GM12875 (cell line): ENCODE data around the gene SRF.

Experiments
- H3K4me3 ChIP-seq: one replicate; pipeline ENCODE4 v1.5.1; 2011; ENCODE audit warnings: low read depth, low read length, control low read depth
- TF ChIP-seq, protein P1 (sequence below): IDR thresholded peaks from 2 replicates; pipeline ENCODE4 v1.5.1; 2011; ENCODE audit warnings: low read depth, mild to moderate bottlenecking, control low read depth, inconsistent platforms, low read length, moderate library complexity, borderline replicate concordance; ENCODE audit not compliant: insufficient read depth

The SRF gene

DNA sequence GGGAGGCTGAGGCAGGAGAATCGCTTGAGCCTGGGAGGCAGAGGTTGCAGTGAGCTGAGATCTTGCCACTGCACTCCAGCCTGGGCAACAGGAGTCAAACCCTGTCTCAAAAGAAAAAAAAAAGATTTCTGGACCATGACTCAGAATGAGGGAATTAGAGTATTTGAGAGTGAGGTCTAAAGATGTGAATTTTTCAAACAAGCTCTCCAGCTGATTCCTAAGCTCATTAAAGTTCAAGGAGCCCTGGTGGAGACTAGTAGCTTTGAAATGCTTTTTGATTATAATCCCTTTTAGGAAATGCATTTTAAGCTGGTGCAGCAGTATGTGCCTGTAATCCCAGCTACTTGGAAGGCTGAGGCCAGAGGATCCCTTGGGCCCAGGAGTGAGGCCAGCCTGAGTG lies 21.8 kb upstream of the SRF start:
- TF ChIP-seq, protein P1, sequence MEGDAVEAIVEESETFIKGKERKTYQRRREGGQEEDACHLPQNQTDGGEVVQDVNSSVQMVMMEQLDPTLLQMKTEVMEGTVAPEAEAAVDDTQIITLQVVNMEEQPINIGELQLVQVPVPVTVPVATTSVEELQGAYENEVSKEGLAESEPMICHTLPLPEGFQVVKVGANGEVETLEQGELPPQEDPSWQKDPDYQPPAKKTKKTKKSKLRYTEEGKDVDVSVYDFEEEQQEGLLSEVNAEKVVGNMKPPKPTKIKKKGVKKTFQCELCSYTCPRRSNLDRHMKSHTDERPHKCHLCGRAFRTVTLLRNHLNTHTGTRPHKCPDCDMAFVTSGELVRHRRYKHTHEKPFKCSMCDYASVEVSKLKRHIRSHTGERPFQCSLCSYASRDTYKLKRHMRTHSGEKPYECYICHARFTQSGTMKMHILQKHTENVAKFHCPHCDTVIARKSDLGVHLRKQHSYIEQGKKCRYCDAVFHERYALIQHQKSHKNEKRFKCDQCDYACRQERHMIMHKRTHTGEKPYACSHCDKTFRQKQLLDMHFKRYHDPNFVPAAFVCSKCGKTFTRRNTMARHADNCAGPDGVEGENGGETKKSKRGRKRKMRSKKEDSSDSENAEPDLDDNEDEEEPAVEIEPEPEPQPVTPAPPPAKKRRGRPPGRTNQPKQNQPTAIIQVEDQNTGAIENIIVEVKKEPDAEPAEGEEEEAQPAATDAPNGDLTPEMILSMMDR, result no peak
- no peak overlapping the region for H3K4me3 ChIP-seq

DNA sequence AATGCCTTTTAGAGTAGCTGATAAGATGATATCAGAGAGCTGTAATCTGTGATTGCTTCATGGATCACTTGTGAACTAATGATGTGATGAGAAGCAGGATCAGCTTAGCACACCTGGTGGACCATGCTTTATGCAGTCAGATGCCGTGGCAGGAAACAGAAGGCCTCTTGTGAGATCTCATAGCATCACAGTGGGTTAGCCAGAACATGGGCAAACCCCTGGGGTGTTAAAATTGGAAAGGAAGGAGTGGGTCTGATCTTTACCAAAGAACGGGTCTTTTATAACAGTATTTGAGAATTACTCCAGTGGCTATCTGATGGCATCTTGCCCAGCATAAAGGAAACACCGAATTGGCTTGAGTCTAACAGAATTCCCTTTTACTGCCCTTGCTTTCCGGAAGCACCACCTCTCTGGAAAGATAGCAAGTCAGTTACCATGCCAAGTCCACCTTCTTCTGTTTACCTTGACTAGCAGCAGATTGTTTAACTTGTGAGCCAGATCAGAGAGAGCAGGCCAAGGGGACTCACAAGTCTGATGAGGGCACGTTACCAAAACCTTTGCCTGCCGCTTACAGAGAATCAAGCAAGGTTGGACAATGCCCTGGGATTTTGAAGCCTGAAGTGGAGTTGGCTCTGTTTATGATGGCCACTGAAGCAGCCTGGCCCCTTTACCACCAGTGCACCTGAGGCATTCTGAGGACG lies 20.9 kb upstream of the SRF start:
- H3K4me3 ChIP-seq, result no peak overlapping the region
- TF ChIP-seq, protein P1, result no peak

DNA sequence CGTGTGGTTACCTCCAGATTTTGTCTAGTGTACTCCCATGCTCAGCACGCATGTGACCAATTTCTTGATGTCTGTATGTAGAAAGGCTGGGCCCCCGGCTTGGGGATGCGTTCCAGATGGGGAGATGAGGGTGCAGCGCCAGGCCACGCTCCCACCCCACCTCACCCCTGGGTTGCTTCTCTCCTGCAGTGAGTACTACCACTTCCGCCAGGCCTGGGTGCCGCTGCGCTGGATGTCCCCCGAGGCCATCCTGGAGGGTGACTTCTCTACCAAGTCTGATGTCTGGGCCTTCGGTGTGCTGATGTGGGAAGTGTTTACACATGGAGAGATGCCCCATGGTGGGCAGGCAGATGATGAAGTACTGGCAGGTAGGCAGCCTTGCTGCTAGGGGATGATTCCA lies 11.5 kb upstream of the SRF start:
- TF ChIP-seq, protein P1, result no peak
- H3K4me3 ChIP-seq, result no peak overlapping the region

DNA sequence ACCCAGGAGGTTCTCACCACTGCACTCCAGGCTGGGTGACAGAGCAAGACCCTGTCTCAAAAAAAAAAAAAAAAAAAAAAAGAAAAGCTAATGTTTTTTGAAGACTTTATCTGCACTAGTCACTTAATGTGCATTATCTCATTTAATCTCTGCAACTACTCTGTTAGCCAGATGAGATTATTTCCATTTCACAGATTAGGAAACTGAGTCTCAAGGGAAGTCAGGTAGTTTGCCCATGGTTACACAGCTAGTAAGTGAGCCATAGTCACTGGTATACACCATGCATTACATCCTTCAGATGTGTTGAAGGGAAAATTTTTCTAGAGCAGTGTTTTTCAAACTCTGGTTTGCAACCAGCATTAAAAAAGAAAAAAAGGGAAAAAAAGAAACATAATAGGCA lies 7.2 kb upstream of the SRF start:
- TF ChIP-seq, protein P1, result no peak
- H3K4me3 ChIP-seq, result no peak overlapping the region

DNA sequence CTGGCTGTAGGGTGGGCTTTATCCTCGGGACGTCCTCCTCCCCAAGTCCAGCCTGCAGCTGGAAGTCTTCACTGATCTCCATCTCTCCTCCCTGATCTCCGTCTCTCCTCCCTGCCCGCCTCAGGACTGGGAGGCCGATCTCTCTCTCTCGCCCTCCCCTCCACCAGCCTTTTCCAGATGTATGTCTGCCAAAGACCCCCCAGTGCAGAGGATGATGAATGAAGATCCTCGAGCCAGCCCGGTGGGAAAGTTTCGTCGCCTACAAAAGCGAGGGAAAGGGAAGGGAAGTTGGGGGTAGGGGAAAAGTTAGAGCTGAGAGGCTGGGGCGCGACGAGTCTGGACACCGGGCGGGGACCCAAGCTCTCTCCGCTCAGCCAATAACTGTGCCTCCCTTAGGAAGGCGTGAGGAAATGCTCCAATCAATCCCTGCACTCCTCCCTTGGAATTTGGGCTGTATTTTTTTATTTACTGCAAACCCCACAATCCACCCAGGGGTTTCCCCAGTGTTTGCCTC lies 595 bp upstream of the SRF start:
- H3K4me3 ChIP-seq, result peak overlapping the region; percentile 44
- TF ChIP-seq, protein P1, result no peak

DNA sequence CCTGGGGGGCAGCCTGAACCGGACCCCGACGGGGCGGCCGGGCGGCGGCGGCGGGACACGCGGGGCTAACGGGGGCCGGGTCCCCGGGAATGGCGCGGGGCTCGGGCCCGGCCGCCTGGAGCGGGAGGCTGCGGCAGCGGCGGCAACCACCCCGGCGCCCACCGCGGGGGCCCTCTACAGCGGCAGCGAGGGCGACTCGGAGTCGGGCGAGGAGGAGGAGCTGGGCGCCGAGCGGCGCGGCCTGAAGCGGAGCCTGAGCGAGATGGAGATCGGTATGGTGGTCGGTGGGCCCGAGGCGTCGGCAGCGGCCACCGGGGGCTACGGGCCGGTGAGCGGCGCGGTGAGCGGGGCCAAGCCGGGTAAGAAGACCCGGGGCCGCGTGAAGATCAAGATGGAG lies 636 bp downstream of the SRF start:
- TF ChIP-seq, protein P1, result no peak

More for the DNA sequence above, 636 bp downstream of the SRF start:
- H3K4me3 ChIP-seq, result peak overlapping the region; percentile 74
